MCF 10A (cell line): ENCODE results near the gene TRAF1. TPM values are rescaled to one million over a fixed set of nuclear protein-coding genes. Genes with fewer than 3 reads are reported as not detected.

Source experiments
- BruUV-seq: library from RNA; stranded (reverse); fragments of 400-500 nt; replicated peaks from 2 replicates; lab custom pipeline; 2021; lab: Mats Ljungman, UMichigan
- CTCF ChIA-PET: fragments of 300-600 bp; sonication (Branson Sonifier 250); formaldehyde crosslinking; extraction: SDS; loops from one replicate; lab custom pipeline; 2021; ENCODE audit warnings: antibody characterized with exemption, inconsistent platforms; lab: Yijun Ruan, JAX
- POLR2A ChIA-PET: fragments of 300-600, 350-650 bp; sonication (Branson Sonifier 250); formaldehyde crosslinking; extraction: SDS; loops from one replicate; lab custom pipeline; 2020; ENCODE audit warnings: antibody characterized with exemption, inconsistent platforms; lab: Yijun Ruan, JAX
- DNase-seq: peaks from one replicate; pipeline ENCODE4 v3.0.0-alpha.2; 2018; ENCODE audit not compliant: unreplicated experiment
- H3K27ac Mint-ChIP-seq: one replicate; pipeline ENCODE4 v1.8.0; 2022; ENCODE audit warnings: mild to moderate bottlenecking, low read depth, mixed read lengths; ENCODE audit not compliant: unreplicated experiment
- H3K27me3 Mint-ChIP-seq: one replicate; pipeline ENCODE4 v1.8.0; 2022; ENCODE audit warnings: mixed read lengths; ENCODE audit not compliant: insufficient read depth, unreplicated experiment
- H3K36me3 Mint-ChIP-seq: one replicate; pipeline ENCODE4 v1.8.0; 2022; ENCODE audit warnings: mild to moderate bottlenecking, moderate library complexity, mixed read lengths; ENCODE audit not compliant: insufficient read depth, unreplicated experiment
- H3K4me1 Mint-ChIP-seq: one replicate; pipeline ENCODE4 v1.8.0; 2022; ENCODE audit warnings: mixed read lengths; ENCODE audit not compliant: insufficient read depth, unreplicated experiment
- H3K4me3 Mint-ChIP-seq: one replicate; pipeline ENCODE4 v1.8.0; 2022; ENCODE audit warnings: mild to moderate bottlenecking, moderate library complexity, mixed read lengths; ENCODE audit not compliant: unreplicated experiment
- H3K9me3 Mint-ChIP-seq: one replicate; pipeline ENCODE4 v1.8.0; 2022; ENCODE audit warnings: mixed read lengths; ENCODE audit not compliant: unreplicated experiment
- CTCF ChIP-seq: fragments of 200-600 bp; IDR thresholded peaks from one replicate; pipeline ENCODE4 v1.8.0; 2022; ENCODE audit warnings: antibody characterized with exemption, mild to moderate bottlenecking; ENCODE audit not compliant: unreplicated experiment
- intact Hi-C: fragments of 100-400 bp; cut with micrococcal nuclease; formaldehyde crosslinking; loops from 2 replicates; pipeline ENCODE4 v1.14.1; 2022
- total RNA-seq: library from RNA; stranded (reverse); gene quantifications from 2 replicates; pipeline ENCODE4 v1.2.3, GENCODE V29; 2022

TRAF1 gene
- total RNA-seq, 1 experiment from 2014 or later, result 0.84 TPM

- no TSS peak for BruUV-seq
- no peak for TF ChIP-seq CTCF
- POLR2A ChIA-PET, result no interaction called here
- DNase-seq, result no peak
- H3K27me3 Mint-ChIP-seq, result no peaks in the 10 kb centered on the region
- H3K36me3 Mint-ChIP-seq, result no peaks in the 10 kb centered on the region
- H3K27ac Mint-ChIP-seq, result no peak overlapping the region
- CTCF ChIA-PET, result interaction anchor here (1.6 kb wide), 1 partner anchor 155 kb away, joined by 4 read pairs; no protein-coding TSS in a partner anchor
- intact Hi-C loops, result no loop called here
- no peaks in the 10 kb centered on the region for H3K9me3 Mint-ChIP-seq
- no peaks in the 10 kb centered on the region for H3K4me1 Mint-ChIP-seq
- no peak overlapping the region for H3K4me3 Mint-ChIP-seq
Observed at GRCh38 chr9:120904978-120905301, 21.7 kb downstream of the TRAF1 start.

- TF ChIP-seq CTCF, result no peak
- no peak for DNase-seq
- CTCF ChIA-PET, result interaction anchor here (1.0 to 1.6 kb wide), 2 partner anchors 33 to 155 kb away, joined by 3 to 4 read pairs; no protein-coding TSS in a partner anchor
- Mint-ChIP-seq H3K4me1 (no peaks in the 10 kb centered on the region), H3K4me3 (no peak overlapping the region), H3K36me3 (no peaks in the 10 kb centered on the region), H3K27me3 (no peaks in the 10 kb centered on the region), H3K27ac (no peak overlapping the region), H3K9me3 (no peaks in the 10 kb centered on the region)
- intact Hi-C loops, result no loop called here
- BruUV-seq, result no TSS peak
- POLR2A ChIA-PET, result no interaction called here
Observed at GRCh38 chr9:120904061-120904977, 22.3 kb downstream of the TRAF1 start.

GRCh38 chr9:120902569-120903535 lies 23.7 kb downstream of the TRAF1 start:
- ChIA-PET POLR2A (no interaction called here), CTCF (interaction anchor here (0.6 to 1.0 kb wide), 2 partner anchors 13 to 148 kb away, joined by 3 to 5 read pairs; partner anchors contain the start of gene C5)
- no TSS peak for BruUV-seq
- intact Hi-C loops, result no loop called here
- Mint-ChIP-seq H3K27me3 (no peaks in the 10 kb centered on the region), H3K4me3 (no peak overlapping the region), H3K9me3 (no peaks in the 10 kb centered on the region), H3K27ac (no peak overlapping the region), H3K4me1 (no peaks in the 10 kb centered on the region), H3K36me3 (no peaks in the 10 kb centered on the region)
- no peak for TF ChIP-seq CTCF
- DNase-seq, result no peak
